Muscle layer of colon (tissue), 2 donors: ENCODE measurements around the gene C10orf90.

ENCODE experiments used
- H3K27ac ChIP-seq: one replicate; pipeline ENCODE4 v1.7.0; 2013; ENCODE audit warnings: low read depth, mild to moderate bottlenecking, low read length, moderate library complexity
- H3K27me3 ChIP-seq, 2 donors: one replicate each; pipeline ENCODE4 v1.7.0; 2013; ENCODE audit warnings: low read length in 2 of 2, mild to moderate bottlenecking in 2 of 2; ENCODE audit not compliant: insufficient read depth in 2 of 2, control insufficient read depth in 1 of 2
- H3K36me3 ChIP-seq: one replicate; pipeline ENCODE4 v1.7.0; 2013; ENCODE audit warnings: mild to moderate bottlenecking, low read length; ENCODE audit not compliant: insufficient read depth
- H3K4me1 ChIP-seq: one replicate; pipeline ENCODE4 v1.7.0; 2013; ENCODE audit warnings: mild to moderate bottlenecking, low read length; ENCODE audit not compliant: insufficient read depth
- H3K4me3 ChIP-seq, 2 donors: one replicate each; pipeline ENCODE4 v1.7.0; 2013; ENCODE audit warnings: low read length in 2 of 2, low read depth in 1 of 2, mild to moderate bottlenecking in 1 of 2, moderate library complexity in 1 of 2
- H3K9ac ChIP-seq: one replicate; pipeline ENCODE4 v1.7.0; 2013; ENCODE audit warnings: low read length
- H3K9me3 ChIP-seq: one replicate; pipeline ENCODE4 v1.7.0; 2013; ENCODE audit warnings: mild to moderate bottlenecking, low read length
- donor health status: abdominal sarcoma.
- donor health status: Adenocarcinoma of cecum.

The C10orf90 gene

DNA sequence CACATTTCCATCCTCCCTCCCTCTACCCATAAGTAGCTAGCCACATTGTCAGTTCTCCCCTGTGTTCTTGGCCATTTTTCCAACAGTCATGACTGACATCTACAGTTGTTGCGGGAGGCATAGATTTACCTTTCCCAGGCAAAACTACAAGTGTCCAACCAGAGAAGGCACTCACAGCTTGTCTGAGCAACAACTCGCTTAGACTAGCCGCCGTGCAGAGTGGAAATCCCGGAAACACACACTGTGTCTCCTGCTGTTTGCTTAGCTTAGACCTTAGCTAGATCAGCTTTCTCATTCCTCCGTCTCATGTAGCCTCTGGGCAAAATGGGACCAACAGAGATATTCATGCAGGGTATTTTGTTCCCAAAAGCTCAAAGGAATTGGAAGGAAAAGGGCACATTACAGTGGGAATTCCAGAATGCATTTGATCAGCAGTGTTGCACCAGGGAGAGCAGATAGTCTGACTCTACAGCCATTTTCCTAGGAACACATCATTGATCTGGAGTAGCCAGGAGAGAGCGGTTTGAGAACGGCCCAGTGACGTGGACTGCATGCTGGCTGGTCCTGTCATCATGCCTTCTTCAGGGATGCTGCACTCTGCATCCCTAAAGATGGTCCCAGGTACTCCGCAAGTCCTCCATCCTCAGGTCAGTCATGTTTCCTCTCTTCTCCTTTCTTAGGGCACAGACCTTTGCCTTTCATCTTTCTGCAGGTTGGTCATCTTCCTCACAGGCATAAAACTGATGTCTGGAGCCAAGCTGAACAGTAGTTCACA, 89.4 kb downstream of the C10orf90 start:
- H3K27ac ChIP-seq = no peak overlapping the region
- H3K9ac ChIP-seq = no peak overlapping the region
- no peaks in the 10 kb centered on the region for H3K36me3 ChIP-seq
- H3K9me3 ChIP-seq = no peaks in the 10 kb centered on the region
- H3K4me3 ChIP-seq = no peak overlapping the region
- no peaks in the 10 kb centered on the region for H3K27me3 ChIP-seq
- peaks cover 4% of the 10 kb centered on the region for H3K4me1 ChIP-seq

DNA sequence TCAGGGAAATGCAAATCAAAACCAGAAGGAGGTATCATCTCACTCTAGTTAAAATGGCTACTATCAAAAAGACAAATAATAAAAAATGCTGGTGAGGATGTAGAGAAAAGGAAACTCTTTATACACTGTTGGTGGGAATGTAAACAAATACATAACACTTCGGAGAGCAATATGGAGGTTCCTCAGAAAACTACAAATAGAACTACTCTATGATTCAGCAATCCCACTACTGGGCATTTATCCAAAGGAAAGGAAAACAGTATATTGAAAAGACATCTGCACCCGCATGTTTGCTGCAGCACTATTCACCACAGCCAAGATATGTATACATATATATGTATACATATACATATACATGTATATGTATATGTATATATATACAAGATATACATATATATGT, 94.2 kb downstream of the C10orf90 start:
- H3K36me3 ChIP-seq = no peaks in the 10 kb centered on the region
- H3K9me3 ChIP-seq = no peaks in the 10 kb centered on the region
- no peak overlapping the region for H3K4me3 ChIP-seq
- no peaks in the 10 kb centered on the region for H3K27me3 ChIP-seq
- no peak overlapping the region for H3K27ac ChIP-seq
- no peaks in the 10 kb centered on the region for H3K4me1 ChIP-seq
- no peak overlapping the region for H3K9ac ChIP-seq

DNA sequence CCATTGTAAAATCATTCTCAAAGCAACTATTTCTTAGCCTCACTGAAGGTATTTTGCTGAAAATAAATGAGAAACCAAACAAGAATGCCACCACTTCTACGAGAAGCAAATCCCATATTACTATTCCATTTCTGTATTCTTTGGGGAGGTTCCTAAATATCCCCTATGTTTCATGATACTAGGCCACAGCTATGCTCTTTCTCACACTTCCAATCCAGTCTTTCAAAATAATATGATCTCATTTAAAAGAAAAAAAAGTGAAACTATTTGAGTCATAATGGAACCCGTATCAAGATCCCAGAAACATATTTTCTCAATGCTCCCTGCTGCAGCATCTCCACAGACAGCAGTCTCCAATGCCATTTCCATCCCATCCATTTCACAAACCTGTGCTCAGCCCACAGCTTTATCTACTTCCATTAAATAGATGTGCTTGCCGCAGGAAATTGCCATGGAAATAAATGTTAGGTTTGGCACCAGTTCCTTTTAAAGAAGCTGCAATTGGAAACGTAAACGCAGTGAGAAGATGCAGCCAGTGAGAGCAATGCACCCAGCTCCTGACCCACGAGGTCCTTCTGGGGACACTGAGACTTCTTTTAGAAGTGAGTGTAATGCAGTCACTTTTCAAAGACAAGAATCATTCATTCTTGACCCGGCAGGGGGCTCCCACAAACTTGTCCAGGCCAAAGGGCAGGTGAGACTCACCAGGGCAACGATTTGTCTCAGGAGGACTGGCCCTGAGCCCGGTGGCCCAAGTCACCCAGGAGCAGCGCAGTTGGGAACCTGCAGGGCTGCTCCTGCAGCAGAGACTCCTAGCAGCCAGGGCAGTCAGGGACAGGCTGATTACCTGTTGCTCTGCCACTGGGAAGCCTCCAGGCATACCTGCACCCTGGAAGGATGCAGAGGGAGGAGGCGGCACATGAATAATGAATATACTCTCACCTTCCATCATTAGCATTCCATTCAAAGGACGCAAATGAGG, 99.6 kb downstream of the C10orf90 start:
- Histone ChIP-seq H3K4me1 (no peaks in the 10 kb centered on the region), H3K9ac (no peak overlapping the region), H3K36me3 (no peaks in the 10 kb centered on the region), H3K27ac (no peak overlapping the region), H3K9me3 (no peaks in the 10 kb centered on the region), H3K27me3 (no peaks in the 10 kb centered on the region), H3K4me3 (no peak overlapping the region)

DNA sequence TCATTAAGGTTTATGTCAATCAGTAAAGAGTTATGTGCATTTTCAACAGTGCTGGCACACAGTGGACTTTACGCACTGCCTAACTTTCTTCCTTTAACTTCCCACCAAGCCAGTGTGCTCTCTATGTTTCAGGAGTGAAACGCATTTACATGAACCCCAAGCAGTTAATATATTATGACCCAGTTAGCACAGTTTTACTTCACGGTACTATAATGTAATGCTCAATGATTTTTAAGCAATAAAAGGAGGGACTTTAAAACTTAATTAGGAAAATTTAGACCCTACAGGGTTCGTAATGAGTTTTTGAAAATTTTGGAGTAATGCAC, 100.3 kb downstream of the C10orf90 start:
- H3K27ac ChIP-seq = no peak overlapping the region
- H3K9ac ChIP-seq = no peak overlapping the region
- H3K4me1 ChIP-seq = no peaks in the 10 kb centered on the region
- no peak overlapping the region for H3K4me3 ChIP-seq
- H3K9me3 ChIP-seq = no peaks in the 10 kb centered on the region
- no peaks in the 10 kb centered on the region for H3K27me3 ChIP-seq
- H3K36me3 ChIP-seq = no peaks in the 10 kb centered on the region

DNA sequence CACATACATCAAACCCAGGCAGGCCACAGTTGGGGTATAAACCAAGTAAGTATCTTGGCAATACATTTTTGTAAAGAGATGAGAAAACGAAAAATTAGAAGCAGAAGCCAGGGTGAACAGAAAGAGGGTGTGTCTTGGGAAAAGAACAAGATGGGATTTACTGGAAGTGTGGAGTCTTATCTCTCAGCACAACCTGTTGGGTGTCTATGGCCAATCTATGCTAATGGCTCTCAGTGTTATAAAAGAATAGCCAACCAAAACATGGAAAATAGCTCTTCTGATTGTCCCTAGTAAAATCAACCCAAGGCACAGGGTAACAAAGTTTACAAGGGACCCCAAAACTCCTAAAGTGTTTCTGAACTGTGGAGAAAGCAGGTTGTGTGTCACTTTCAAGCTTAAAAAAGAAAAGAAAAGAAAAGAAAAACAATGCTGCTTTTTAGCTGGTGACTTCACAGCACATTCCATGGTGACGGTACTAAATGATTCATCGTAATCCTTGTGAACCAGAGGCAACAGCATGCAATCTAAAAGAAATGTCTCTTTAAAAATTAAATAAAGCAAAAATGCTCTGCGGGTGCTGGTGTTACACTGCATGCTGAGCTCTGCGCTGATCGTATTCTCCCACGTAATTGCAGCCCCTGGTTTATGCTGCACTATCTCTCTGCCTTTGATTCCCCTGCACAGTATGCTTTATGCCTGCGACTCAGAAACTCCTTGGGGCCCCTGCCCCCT, 100.8 kb downstream of the C10orf90 start:
- Histone ChIP-seq H3K9me3 (no peaks in the 10 kb centered on the region), H3K27ac (no peak overlapping the region), H3K36me3 (no peaks in the 10 kb centered on the region), H3K9ac (no peak overlapping the region), H3K4me3 (no peak overlapping the region), H3K27me3 (no peaks in the 10 kb centered on the region), H3K4me1 (no peaks in the 10 kb centered on the region)

GRCh38 chr10:126568809-126569385, 101.6 kb downstream of the C10orf90 start:
- H3K27me3 ChIP-seq = no peaks in the 10 kb centered on the region
- H3K9ac ChIP-seq = no peak overlapping the region
- no peaks in the 10 kb centered on the region for H3K36me3 ChIP-seq
- no peaks in the 10 kb centered on the region for H3K4me1 ChIP-seq
- no peak overlapping the region for H3K4me3 ChIP-seq
- no peaks in the 10 kb centered on the region for H3K9me3 ChIP-seq
- H3K27ac ChIP-seq = no peak overlapping the region

- Histone ChIP-seq H3K4me1 (peaks cover 5% of the 10 kb centered on the region), H3K4me3 (no peak overlapping the region), H3K27ac (no peak overlapping the region), H3K27me3 (no peaks in the 10 kb centered on the region), H3K9ac (no peak overlapping the region), H3K9me3 (no peaks in the 10 kb centered on the region), H3K36me3 (no peaks in the 10 kb centered on the region)
Observed at GRCh38 chr10:126565871-126566270, 104.6 kb downstream of the C10orf90 start.

GRCh38 chr10:126565441-126565840, 105.1 kb downstream of the C10orf90 start:
- Histone ChIP-seq H3K9me3 (no peaks in the 10 kb centered on the region), H3K27ac (no peak overlapping the region), H3K27me3 (no peaks in the 10 kb centered on the region), H3K4me3 (no peak overlapping the region), H3K9ac (no peak overlapping the region), H3K4me1 (peaks cover 5% of the 10 kb centered on the region), H3K36me3 (no peaks in the 10 kb centered on the region)

DNA sequence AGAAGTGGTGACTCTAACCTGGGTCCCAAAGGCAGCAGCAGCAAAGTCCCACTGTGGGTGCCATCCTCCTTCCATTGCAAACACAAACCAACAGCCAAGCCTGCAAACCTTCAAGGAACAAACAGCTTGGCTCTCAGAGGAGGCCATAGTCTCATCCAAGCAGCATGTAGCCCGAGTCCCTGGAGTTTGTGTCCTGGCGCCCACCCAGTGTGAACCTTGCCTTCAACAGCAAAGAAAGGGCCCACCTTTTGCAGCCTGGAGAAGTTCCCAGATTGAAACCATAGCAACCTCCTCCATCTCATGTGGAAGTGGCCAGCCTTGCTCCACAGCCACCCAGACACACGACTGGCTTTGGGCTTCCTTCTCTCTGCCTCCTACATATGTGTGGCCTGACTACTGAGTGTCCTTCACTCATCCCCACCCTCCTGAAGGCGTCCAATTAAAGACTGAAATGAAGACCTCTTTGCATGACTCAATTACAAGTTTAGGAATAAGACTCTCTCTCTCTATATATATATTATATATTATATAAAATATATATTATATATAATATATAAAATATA, 106.1 kb downstream of the C10orf90 start:
- H3K4me3 ChIP-seq = no peak overlapping the region
- no peaks in the 10 kb centered on the region for H3K27me3 ChIP-seq
- H3K9me3 ChIP-seq = no peaks in the 10 kb centered on the region
- no peaks in the 10 kb centered on the region for H3K36me3 ChIP-seq
- no peak overlapping the region for H3K27ac ChIP-seq
- H3K4me1 ChIP-seq = peaks cover 5% of the 10 kb centered on the region
- no peak overlapping the region for H3K9ac ChIP-seq

DNA sequence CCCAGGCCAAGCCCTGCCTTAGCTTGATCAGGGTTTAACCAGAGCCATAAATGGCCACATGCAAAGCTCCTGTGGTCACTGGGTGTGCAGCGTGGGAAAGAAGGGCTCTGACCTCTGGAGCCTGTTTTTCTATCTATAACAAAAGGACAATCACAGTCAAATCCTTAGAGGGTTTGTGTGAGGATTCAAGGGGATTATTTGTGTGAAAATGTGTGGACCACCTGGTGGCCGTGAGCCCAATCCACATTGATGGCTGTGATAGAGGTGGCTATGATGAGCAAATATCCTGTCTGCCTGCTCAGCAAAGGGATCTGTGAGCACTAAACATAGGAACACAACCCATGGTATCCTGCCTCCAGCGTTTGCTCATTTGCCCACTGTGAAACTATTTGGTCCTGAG, 107.1 kb downstream of the C10orf90 start:
- Histone ChIP-seq H3K36me3 (no peaks in the 10 kb centered on the region), H3K27ac (no peak overlapping the region), H3K27me3 (no peaks in the 10 kb centered on the region), H3K9me3 (no peaks in the 10 kb centered on the region), H3K4me1 (peaks cover 5% of the 10 kb centered on the region), H3K9ac (no peak overlapping the region), H3K4me3 (no peak overlapping the region)
